NCI-H2171 treated with DMSO at 0.1 percent for 48 hours (cell line): Measurements from ENCODE around the gene DACH1.
A peak's percentile ranks its signal among the peaks of the same experiment; 100 is the strongest.

ENCODE experiments used
- DNase-seq: peaks from one replicate; lab custom pipeline; 2025; lab: John Stamatoyannopoulos, UW

The DACH1 gene

DNA sequence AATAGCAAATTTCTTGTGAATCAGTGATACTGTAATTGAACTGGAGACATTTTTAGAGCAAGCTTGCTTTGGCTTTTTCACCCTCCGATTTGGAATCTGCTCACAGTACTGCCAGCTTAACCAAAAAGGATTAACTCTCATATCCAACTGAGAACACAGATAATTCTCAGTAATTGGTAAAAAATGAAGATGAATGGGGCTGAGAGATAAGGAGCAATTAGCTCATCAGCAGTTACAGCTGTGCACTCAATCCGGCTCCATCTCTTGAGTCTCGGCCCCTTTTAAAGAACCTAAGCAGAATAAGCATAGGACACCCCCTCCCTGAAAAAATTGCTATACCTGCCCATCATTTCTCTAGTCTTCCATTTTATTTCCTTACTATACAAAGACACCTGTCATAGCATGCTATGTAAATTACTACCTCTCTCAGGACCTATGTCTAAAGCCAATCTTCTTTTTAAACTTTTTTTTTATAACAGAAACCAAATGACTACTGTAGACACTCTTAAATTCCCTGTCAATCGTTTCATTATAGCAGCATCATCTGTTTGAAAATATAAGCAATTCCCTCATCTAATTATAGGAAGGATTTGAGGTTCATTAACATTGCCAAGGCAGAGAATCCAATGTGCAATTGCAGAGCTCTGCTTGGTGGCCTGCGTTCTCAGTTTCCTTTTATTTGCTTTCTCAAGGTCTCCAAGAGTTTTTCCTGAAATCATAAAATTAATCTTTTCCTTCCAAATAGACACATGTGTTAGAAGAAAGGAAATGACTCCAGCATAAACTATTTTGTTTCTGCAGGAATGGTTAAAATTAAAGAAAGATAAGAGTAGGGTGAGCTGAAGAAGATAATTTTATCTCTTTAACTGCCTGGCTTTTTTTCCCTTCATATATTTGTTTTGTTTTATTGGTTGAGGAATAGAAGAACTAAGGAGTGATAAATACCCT is 242.1 kb downstream of the DACH1 start:
- DNase-seq = peak; percentile 36

DNA sequence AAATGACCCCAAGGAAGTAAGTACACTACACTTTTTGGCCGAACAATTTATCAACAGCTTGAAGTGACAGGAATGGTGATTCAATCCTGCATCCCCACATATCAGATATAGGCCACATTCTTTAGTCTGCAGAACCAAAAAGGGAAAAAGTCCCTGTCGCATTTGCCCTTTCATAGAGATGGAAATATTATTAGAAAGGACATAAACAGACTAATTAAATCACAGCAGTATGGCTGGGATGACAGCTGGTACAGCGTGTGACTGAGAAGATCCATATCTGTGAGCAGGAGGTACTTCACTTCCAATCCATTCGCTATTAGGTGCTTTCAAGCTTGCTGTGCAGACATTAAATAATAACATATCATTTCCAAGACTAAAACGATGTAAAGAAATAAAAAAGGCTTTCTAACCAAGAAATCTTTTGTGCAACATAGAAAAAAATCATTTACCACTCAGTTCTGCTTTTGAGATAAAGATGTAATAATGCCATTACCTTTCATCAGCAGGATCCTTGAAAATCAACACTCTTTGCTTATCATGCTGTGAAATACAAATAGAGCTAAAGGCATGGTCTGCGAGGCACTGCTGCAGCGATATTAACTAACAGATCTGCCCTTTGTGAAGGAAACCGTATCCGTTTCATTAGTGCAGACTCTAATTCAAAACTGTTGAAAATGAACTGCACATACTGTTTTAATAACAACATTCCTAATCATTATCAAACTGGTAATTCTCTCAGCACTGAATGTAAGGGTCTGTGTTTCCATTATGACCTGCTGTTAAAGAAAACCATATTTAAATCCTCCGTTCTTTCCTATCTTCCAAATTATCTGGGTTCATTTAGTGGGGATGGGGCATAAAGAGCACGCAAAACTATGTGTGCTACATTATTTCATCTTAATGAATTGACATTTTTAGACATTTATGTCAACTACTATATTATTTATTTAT is 245.6 kb downstream of the DACH1 start:
- DNase-seq = peak; percentile 97

DNA sequence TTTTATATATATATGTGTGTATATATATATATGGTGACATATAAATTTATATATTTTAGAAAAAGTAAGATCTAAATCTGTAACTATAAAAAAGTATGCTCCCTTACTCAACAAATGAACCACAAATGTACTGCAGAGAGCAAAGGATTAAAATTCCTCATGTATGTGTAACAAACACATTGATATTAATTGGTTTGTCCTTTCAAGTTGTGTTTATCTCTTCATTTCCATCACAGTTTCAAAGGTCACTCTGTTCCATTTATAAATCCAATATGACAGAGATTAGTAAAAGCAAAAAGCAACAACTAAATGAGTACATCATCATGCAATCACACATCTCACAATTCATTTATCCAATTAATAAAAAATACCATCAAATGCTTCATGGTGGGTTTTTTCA is 247.9 kb downstream of the DACH1 start:
- no peak for DNase-seq

DNA sequence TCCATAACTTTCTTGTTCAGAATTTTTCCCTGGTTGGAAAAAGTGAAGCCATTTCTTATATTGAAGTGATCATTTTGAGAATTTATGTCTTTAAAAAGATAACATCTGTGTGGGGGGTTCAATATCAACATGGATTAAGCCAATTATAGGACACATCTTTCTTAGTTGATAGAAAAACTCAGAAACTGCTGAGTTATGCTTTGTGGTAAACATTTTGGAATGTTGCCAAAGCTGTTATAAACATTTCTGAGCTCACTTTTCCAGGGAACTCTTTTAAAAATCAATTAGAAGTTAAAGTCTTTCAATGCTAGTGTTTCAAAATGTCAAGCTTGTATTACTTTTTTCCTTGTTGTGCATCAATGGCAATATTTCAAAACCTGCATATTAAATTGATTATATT is 248.8 kb downstream of the DACH1 start:
- peak; percentile 53 for DNase-seq

- DNase-seq = no peak
Measured at GRCh38 chr13:71617265-71617664, 249.7 kb downstream of the DACH1 start.

GRCh38 chr13:71613066-71613745 is 253.8 kb downstream of the DACH1 start:
- no peak for DNase-seq

DNA sequence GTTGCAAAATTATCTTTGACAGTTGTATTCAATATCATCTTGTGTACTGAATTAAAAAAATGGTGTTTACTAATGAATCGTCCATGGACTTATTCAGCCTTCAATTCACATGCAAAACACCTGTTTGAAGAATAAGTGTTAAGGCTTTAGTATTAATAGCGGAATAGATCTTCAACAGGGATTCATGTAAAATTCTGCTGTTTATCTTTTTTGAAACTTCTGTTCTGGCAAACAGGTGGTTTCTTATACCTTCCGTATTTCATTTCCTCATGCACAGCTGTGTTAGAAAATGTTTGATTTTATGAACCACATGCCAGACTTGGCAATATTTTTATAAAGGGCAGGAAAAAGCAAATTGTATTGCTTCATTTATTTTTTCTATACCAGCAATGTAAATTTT is 255.7 kb downstream of the DACH1 start:
- no peak for DNase-seq

DNA sequence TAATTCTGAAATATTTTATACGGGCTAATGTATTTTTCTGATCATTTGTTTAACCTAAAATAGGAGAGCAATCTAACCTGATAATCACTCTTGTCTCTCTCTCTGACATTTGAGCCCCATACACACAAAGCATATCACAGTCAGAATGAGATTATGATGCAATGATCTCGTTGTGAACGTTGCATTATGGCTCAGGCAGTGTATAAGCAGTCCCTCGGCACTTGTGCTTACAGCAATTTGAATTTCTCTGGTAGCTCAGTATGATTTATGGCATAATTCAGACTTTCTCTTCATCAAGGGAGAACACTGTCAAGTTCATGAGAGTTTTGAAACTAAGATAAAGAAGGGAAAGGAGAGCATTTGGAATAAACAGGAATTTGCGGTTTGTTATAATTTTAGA is 256.1 kb downstream of the DACH1 start:
- peak; percentile 63 for DNase-seq

DNA sequence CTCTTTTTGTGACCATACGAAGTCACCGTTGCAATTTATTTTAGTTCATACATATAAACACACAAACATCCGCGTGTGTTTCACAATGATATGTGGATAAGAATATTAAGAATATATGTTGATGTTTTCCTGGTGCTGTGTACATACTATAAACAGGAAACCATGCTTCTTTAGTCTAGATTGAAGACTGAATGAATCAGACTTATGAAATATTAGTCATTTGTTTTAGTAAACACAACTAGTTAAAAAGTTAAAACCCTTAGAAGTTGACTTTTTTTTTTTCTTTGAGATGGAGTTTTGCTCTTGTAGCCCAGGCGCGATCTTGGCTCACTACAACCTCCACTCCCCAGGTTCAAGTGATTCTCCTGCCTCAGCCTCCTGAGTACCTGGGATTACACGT is 257.7 kb downstream of the DACH1 start:
- no peak for DNase-seq

- DNase-seq = no peak
Measured at GRCh38 chr13:71607575-71607974, 259.4 kb downstream of the DACH1 start.

DNA sequence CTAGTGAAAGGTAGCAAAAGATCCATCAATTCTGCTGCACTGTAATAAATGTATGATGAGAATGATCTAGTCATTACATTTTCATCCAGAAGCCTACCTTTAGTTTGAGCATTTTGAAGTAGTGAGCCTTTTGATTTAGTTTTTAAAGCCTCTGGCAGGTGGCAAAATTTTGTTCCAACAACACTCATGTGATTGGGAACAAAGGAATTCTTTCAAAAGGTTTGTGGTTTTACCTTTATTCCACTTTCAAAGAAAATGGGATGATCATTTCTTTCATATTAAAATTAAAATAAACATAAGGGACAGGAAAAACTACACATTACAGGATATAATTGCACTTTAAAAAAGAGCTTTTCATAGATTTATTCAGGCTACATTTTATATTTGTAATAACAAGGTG is 260.2 kb downstream of the DACH1 start:
- no peak for DNase-seq

DNA sequence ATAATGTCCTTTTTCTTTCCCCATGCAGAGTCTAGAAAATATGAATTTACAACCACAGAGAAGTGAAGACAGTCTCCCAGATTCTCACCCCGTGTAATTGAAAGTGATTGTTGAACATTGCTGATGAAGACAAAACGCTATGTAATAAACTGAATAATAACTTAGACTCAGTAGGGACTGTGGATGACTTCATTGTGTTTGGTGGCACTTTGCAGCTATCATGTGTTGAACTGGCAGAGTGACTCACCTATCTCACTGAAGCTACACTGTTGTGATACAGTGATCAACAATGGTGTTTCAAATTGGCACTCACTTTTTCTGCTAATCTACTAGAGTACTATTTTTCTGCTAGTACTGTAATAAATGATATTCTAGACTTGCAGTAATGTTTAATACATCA is 261.3 kb downstream of the DACH1 start:
- DNase-seq = peak; percentile 38

DNA sequence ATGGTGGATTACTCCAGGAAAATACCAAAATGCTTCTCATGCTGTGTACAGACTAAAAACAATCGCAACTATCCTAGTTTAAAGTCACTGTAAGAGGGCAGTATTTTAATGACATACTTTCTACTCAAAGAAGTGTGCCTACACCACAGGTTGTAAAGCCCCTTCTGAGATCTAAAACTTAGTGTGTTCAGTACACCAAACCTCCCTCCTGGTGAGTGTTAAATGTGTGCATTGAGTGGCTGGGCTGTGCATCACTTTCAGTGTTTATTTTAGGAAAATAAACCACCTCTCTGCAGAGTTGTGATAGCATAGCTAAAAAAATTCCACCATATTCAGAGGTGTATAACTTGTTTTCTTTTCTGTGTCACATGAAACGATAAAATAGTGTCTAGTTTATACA is 263.7 kb downstream of the DACH1 start:
- DNase-seq = peak; percentile 55

DNA sequence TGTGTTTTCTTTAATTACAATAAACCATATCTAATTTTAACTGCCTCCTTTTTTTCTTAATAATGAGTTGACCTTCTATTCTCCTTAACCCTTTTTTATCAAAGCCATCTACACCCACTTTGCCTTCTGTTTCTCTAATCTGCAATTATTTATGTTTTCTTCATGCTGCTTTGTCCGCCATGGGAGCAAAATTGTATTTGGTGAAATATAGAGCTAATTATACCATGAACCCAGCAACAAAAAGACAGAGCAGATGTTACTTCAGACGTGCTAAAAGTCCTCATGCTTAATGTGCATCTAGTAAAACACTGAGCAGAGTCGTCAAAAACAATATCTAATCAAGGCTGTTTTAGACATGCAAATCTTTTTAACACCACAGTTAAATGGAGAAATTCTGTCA is 264.7 kb downstream of the DACH1 start:
- DNase-seq = peak; percentile 97

- DNase-seq = no peak
Measured at GRCh38 chr13:71597150-71597549, 269.9 kb downstream of the DACH1 start.

GRCh38 chr13:71596116-71596515 is 270.9 kb downstream of the DACH1 start:
- no peak for DNase-seq

- DNase-seq = no peak
Measured at GRCh38 chr13:71593566-71593965, 273.4 kb downstream of the DACH1 start.

DNA sequence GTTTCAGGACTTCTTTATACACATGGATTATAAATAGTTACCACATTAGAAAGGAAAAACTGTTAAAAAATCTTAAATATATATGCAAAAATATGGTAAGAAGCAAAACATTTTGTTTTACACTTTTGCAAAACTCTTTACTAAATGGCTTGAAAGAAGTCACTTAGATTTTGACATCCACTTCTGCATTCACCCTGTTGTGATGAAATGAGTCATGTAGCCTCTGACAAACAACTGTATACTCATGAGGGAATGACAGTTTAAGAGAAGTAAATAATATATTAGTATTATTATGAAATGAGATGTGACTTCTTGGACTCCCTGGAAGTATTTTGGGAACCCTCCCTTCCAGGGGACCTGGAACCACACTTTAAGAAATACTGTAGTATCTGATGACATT is 275.6 kb downstream of the DACH1 start:
- DNase-seq = no peak

GRCh38 chr13:71590654-71591148 is 276.3 kb downstream of the DACH1 start:
- DNase-seq = no peak

- DNase-seq = peak; percentile 33
Measured at GRCh38 chr13:71589032-71589431, 278.0 kb downstream of the DACH1 start.

DNA sequence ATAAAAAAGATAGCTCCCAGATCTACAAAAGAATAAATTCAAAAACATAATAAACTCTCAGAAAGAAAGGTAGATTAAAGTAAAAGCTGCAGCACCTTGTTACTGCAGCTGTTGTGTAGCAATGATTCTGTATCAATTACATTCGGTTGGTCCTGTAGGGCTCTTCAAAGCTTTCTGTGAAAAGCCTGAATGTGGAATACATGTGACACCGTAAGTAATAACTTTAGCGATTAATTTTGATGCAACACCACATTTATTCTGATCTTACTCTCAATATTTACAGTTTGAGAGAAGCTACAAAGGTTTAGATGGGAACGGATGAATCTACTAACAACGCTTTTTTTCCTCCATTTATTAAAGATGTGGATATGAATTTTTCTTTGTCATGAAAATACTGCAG is 279.2 kb downstream of the DACH1 start:
- peak; percentile 71 for DNase-seq

GRCh38 chr13:71587193-71587592 is 279.8 kb downstream of the DACH1 start:
- no peak for DNase-seq
